Erythroblast (primary cell): Measurements from ENCODE around the gene RAB13.

Experiments used
- GATA1 ChIP-seq: IDR thresholded peaks from 2 replicates; pipeline ENCODE4 v1.6.1; 2011; ENCODE audit warnings: low read depth, mild to moderate bottlenecking, control low read depth, low read length, moderate library complexity
- POLR2A ChIP-seq: IDR thresholded peaks from 2 replicates; pipeline ENCODE4 v1.6.1; 2011; ENCODE audit warnings: mild to moderate bottlenecking, low read length

DNA sequence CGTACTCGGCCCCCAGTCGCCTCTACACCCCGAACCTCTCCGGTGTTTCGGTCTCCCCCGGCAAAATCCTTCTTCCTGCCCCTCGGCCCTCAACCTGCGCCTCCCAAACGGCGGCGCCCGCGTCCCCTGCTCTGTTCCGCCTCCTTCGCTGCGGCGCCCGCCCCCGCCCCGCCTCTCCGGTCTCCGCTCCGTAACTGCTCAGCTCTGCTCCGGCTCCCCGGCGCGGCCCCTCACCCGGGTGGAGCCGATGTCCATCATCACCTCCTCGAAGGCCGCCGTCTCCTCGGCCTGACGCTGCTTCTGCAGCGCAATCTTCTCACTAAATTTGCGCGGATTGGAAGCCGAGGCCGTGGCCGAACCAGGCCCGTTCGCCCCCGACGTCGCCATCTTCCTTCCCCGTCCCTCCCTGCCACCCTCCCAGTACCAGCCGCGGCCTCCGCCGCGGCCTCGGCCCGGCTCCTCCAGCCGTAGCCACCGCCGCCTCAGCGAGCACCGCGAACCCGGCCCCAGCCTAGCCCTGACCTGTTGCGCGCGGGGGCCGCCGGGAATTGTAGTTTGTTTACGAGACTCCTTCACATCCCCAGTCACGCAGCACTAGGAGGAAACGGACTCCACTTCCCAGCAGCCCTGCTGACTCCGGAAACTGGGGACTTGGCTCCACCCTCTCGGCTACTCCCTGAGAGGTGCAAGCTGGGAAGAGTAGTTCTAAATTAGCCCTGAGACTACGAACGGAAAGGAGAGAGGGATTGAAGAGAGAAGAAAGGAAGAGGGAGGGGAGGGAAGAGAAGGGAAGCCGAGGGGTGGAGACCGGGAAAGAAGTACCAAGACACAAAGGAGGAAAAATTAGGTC is 27.8 kb downstream of the RAB13 start, which contains the start of gene CRTC2:
- TF ChIP-seq POLR2A, result peak; percentile 78
- TF ChIP-seq GATA1, result no peak
